ENCODE results near the gene HPS5.
"Not testable (repeated sequence)": the region's sequence is repeated elsewhere in the genome, so short reads cannot be mapped to it uniquely, and the experiment has no call there.

Gene HPS5

GRCh38 chr11:18269252-18269651 lies 52.7 kb downstream of the HPS5 start:
- DNase-seq (ENCODE audit: low spot score), result not testable (repeated sequence)

GRCh38 chr11:18267335-18268133 lies 54.4 kb downstream of the HPS5 start:
- DNase-seq (ENCODE audit: low spot score), result not testable (repeated sequence)

GRCh38 chr11:18265949-18266348 lies 56.0 kb downstream of the HPS5 start, which contains the start of gene SAA1:
SAA1 (plus strand) TSS chr11:18266264; CDS start chr11:18266888, 624 bp downstream.
- no peak for DNase-seq (ENCODE audit: low spot score)

- DNase-seq (ENCODE audit: low spot score), result no peak
These were observed 57.0 kb downstream of the HPS5 start for GRCh38 chr11:18264677-18265555.

GRCh38 chr11:18264035-18264434 lies 57.9 kb downstream of the HPS5 start:
- no peak for DNase-seq (ENCODE audit: low spot score)

- DNase-seq (ENCODE audit: low spot score), result not testable (repeated sequence)
These were observed 59.1 kb downstream of the HPS5 start for GRCh38 chr11:18262681-18263350.

GRCh38 chr11:18261721-18262120 lies 60.2 kb downstream of the HPS5 start:
- DNase-seq (ENCODE audit: low spot score), result no peak

- DNase-seq (ENCODE audit: low spot score), result peak; percentile 78
These were observed 62.7 kb downstream of the HPS5 start for GRCh38 chr11:18259259-18259658.

GRCh38 chr11:18254781-18255361 lies 67.1 kb downstream of the HPS5 start:
- no peak for DNase-seq (ENCODE audit: low spot score)

GRCh38 chr11:18253778-18254338 lies 68.1 kb downstream of the HPS5 start:
- DNase-seq (ENCODE audit: low spot score), result no peak

GRCh38 chr11:18253233-18253632 lies 68.7 kb downstream of the HPS5 start:
- DNase-seq (ENCODE audit: low spot score), result no peak

GRCh38 chr11:18248561-18248960 lies 73.4 kb downstream of the HPS5 start, which contains the start of gene SAA2:
SAA2 (minus strand) TSS chr11:18248668; CDS start chr11:18248011, 657 bp downstream.
- no peak for DNase-seq (ENCODE audit: low spot score)

GRCh38 chr11:18247191-18247581 lies 74.8 kb downstream of the HPS5 start:
- not testable (repeated sequence) for DNase-seq (ENCODE audit: low spot score)

- DNase-seq (ENCODE audit: low spot score), result not testable (repeated sequence)
These were observed 75.4 kb downstream of the HPS5 start for GRCh38 chr11:18246379-18247190.

GRCh38 chr11:18245396-18245795 lies 76.5 kb downstream of the HPS5 start:
- no peak for DNase-seq (ENCODE audit: low spot score)

- no peak for DNase-seq (ENCODE audit: low spot score)
These were observed 78.1 kb downstream of the HPS5 start for GRCh38 chr11:18243783-18244362.

- DNase-seq (ENCODE audit: low spot score), result no peak
These were observed 82.3 kb downstream of the HPS5 start for GRCh38 chr11:18239655-18240054.

- DNase-seq (ENCODE audit: low spot score), result no peak
These were observed 85.1 kb downstream of the HPS5 start, which contains the start of gene SAA4 for GRCh38 chr11:18236664-18237356. SAA4 (minus strand) TSS chr11:18236802; CDS start chr11:18235926, 876 bp downstream.

Data from HuH-7 (cell line).